H1 (cell line): Measurements from ENCODE around the gene UBE2I.

Experiments
- BRCA1 ChIP-seq: IDR thresholded peaks from 2 replicates; pipeline ENCODE4 v1.6.1; 2012; ENCODE audit warnings: low read depth, low read length, improper control_type of control experiment
- MAFK ChIP-seq: IDR thresholded peaks from 2 replicates; pipeline ENCODE4 v1.6.1; 2012; ENCODE audit warnings: low read depth, mild to moderate bottlenecking, improper control_type of control experiment, low read length
- PHF8 ChIP-seq: fragments of 200-600 bp; sonication (generic); conservative IDR thresholded peaks from 2 replicates; pipeline ENCODE4 v1.7.1; 2012; ENCODE audit warnings: low read depth, mild to moderate bottlenecking, inconsistent platforms, low read length, moderate library complexity
- POLR2A ChIP-seq, 2 experiments: IDR thresholded peaks; 1 replicate in 1 of 2; 2 replicates in 1 of 2; pipeline ENCODE4 v1.6.1; 2011; ENCODE audit warnings: low read depth in 2 of 2, low read length in 2 of 2, mild to moderate bottlenecking in 2 of 2; ENCODE audit errors: control extremely low read depth in 1 of 2
- TEAD4 ChIP-seq: IDR thresholded peaks from 2 replicates; pipeline ENCODE4 v1.6.1; 2012; ENCODE audit warnings: low read depth, low read length, inconsistent platforms, mixed read lengths
- USF2 ChIP-seq: IDR thresholded peaks from 2 replicates; pipeline ENCODE4 v1.6.1; 2011; ENCODE audit warnings: low read length, improper control_type of control experiment
- TF ChIP-seq, protein P1 (sequence below), 3 experiments: IDR thresholded peaks; 1 replicate in 2 of 3; 2 replicates in 1 of 3; pipeline versions ENCODE4 v1.5.1 to v1.6.1; 2011; ENCODE audit warnings: low read length in 3 of 3, mild to moderate bottlenecking in 3 of 3, inconsistent platforms in 2 of 3, low read depth in 1 of 3, moderate library complexity in 1 of 3; ENCODE audit not compliant: insufficient read depth in 1 of 3; ENCODE audit errors: control extremely low read depth in 1 of 3
- TF ChIP-seq, protein P2 (sequence below): IDR thresholded peaks from 2 replicates; pipeline ENCODE4 v1.6.1; 2012; ENCODE audit warnings: inconsistent platforms

DNA sequence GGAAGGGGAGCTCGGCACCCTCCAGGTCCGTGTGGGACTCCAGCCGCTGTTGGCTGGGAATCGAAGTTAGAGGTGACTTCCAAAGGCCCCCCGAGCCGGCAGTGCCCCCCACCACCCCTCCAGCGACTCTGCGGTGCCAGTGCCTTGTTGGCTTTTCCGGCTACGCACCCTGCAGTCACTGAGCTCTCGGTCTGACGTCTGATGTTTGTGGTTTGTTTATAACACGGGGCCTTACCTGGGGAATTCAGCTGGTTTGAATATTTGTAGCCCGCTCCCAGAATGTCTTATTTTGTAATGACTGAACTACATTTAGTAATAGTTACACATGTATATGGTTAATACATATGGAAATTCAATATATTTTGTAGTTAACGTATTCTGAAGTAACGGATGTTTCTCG is 17.0 kb downstream of the UBE2I start:
- TF ChIP-seq, protein P1, sequence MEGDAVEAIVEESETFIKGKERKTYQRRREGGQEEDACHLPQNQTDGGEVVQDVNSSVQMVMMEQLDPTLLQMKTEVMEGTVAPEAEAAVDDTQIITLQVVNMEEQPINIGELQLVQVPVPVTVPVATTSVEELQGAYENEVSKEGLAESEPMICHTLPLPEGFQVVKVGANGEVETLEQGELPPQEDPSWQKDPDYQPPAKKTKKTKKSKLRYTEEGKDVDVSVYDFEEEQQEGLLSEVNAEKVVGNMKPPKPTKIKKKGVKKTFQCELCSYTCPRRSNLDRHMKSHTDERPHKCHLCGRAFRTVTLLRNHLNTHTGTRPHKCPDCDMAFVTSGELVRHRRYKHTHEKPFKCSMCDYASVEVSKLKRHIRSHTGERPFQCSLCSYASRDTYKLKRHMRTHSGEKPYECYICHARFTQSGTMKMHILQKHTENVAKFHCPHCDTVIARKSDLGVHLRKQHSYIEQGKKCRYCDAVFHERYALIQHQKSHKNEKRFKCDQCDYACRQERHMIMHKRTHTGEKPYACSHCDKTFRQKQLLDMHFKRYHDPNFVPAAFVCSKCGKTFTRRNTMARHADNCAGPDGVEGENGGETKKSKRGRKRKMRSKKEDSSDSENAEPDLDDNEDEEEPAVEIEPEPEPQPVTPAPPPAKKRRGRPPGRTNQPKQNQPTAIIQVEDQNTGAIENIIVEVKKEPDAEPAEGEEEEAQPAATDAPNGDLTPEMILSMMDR (IDR thresholded peaks at IDR 0.05; ENCODE audit: control extremely low read depth in 1 of 3, insufficient read depth in 1 of 3, low read depth in 1 of 3, low read length in 3 of 3), result no peak
- TF ChIP-seq TEAD4 (no peak), POLR2A (IDR thresholded peaks at IDR 0.05; ENCODE audit: control extremely low read depth in 1 of 2, low read depth in 2 of 2, low read length in 2 of 2) (no peak), USF2 (no peak), BRCA1 (no peak), MAFK (no peak), PHF8 (no peak)
- TF ChIP-seq, protein P2, sequence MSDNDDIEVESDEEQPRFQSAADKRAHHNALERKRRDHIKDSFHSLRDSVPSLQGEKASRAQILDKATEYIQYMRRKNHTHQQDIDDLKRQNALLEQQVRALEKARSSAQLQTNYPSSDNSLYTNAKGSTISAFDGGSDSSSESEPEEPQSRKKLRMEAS, result no peak
